A549 (cell line): ENCODE data around the gene SLC16A3. TPM values are rescaled to one million over a fixed set of nuclear protein-coding genes. Genes with fewer than 3 reads are reported as not detected.

Experiments
- ATAC-seq, 2 experiments: fragments of 200-7000 bp in 1 of 2; fragments of >200 bp in 1 of 2; cut with Nextera tagmentation in 1 of 2; cut with Tn5 transposase in 1 of 2; 3 replicates each; pipeline versions ENCODE4 v1.8.0 to v1.9.1; 2018 to 2020; ENCODE audit warnings: mild to moderate bottlenecking in 1 of 2, moderate library complexity in 1 of 2
- CTCF ChIA-PET: fragments of 300-600 bp; sonication (Branson Sonifier 250); formaldehyde crosslinking; extraction: SDS; loops from one replicate; lab custom pipeline; 2021; ENCODE audit warnings: antibody characterized with exemption, inconsistent platforms; lab: Yijun Ruan, JAX
- POLR2A ChIA-PET: fragments of 350-600 bp; formaldehyde crosslinking; extraction: SDS; loops from one replicate; lab custom pipeline; 2021; ENCODE audit warnings: antibody characterized with exemption, inconsistent platforms; lab: Yijun Ruan, JAX
- DNase-seq, 2 experiments: peaks; one replicate each; pipeline versions ENCODE4 v3.0.0 to v3.0.0-alpha.2; 2011 to 2016; ENCODE audit warnings: low read depth in 1 of 2, low spot score in 1 of 2
- FAIRE-seq: peaks from 2 replicates; lab custom pipeline; 2011; peaks lifted over from hg19 to GRCh38; lab: Jason Lieb, UNC
- H3K27ac ChIP-seq, 2 experiments: fragments of >200 bp; sonication (Bioruptor Twin); formaldehyde crosslinking; 3 replicates each; pipeline ENCODE4 v1.5.1; 2016 to 2017
- H3K4me1 ChIP-seq: fragments of >200 bp; sonication (Bioruptor Twin); formaldehyde crosslinking; 3 replicates; pipeline ENCODE4 v1.6.1; 2016
- H3K4me2 ChIP-seq: fragments of >200 bp; sonication (Bioruptor Twin); formaldehyde crosslinking; 3 replicates; pipeline ENCODE4 v1.6.1; 2016
- H3K4me3 ChIP-seq: fragments of >200 bp; sonication (Bioruptor Twin); formaldehyde crosslinking; 3 replicates; pipeline ENCODE4 v1.5.1; 2016
- H3K9me3 ChIP-seq: fragments of >200 bp; sonication (Bioruptor Twin); formaldehyde crosslinking; 3 replicates; pipeline ENCODE4 v1.6.1; 2016
- CBX2 ChIP-seq: fragments of 200-600 bp; sonication (generic); IDR thresholded peaks from 2 replicates; pipeline ENCODE4 v1.6.1; 2016; ENCODE audit warnings: low read depth, mild to moderate bottlenecking, borderline replicate concordance
- CBX8 ChIP-seq: fragments of 200-600 bp; sonication (generic); IDR thresholded peaks from 2 replicates; pipeline ENCODE4 v1.6.1; 2016
- CHD4 ChIP-seq: fragments of 200-600 bp; sonication (generic); IDR thresholded peaks from 2 replicates; pipeline ENCODE4 v1.6.1; 2016; ENCODE audit warnings: antibody characterized with exemption, mild to moderate bottlenecking, borderline replicate concordance
- EHF ChIP-seq: fragments of 250-450 bp; sonication (Bioruptor Pico); IDR thresholded peaks from 2 replicates; pipeline ENCODE4 v1.5.0; 2020; ENCODE audit warnings: mild to moderate bottlenecking
- EHMT2 ChIP-seq: fragments of 200-600 bp; sonication (generic); IDR thresholded peaks from 2 replicates; pipeline ENCODE4 v1.6.1; 2016; ENCODE audit warnings: antibody characterized with exemption, low read depth, mild to moderate bottlenecking, moderate library complexity
- GATA3 ChIP-seq: IDR thresholded peaks from 2 replicates; pipeline ENCODE4 v1.6.1; 2012; ENCODE audit warnings: borderline replicate concordance
- JUN ChIP-seq, 2 experiments: fragments of >200 bp; sonication (Bioruptor Twin); formaldehyde crosslinking; IDR thresholded peaks; 2 replicates in 1 of 2; 3 replicates in 1 of 2; pipeline ENCODE4 v1.6.1; 2016 to 2017
- MAFK ChIP-seq: fragments of 450-650 bp; IDR thresholded peaks from 2 replicates; pipeline ENCODE4 v1.6.1; 2014; ENCODE audit not compliant: partially characterized antibody
- MAZ ChIP-seq: fragments of 150-350 bp; IDR thresholded peaks from 2 replicates; pipeline ENCODE4 v1.6.1; 2014; ENCODE audit warnings: antibody characterized with exemption, low read depth, low read length, borderline replicate concordance
- MYC ChIP-seq: IDR thresholded peaks from 2 replicates; pipeline ENCODE4 v1.6.1; 2012; ENCODE audit warnings: mild to moderate bottlenecking, inconsistent platforms, low read length, improper control_type of control experiment, borderline replicate concordance
- NR3C1 ChIP-seq: fragments of >200 bp; sonication (Bioruptor Twin); formaldehyde crosslinking; IDR thresholded peaks from 3 replicates; pipeline ENCODE4 v1.6.1; 2017
- POLR2A ChIP-seq: IDR thresholded peaks from 2 replicates; pipeline ENCODE4 v1.6.1; 2012; ENCODE audit warnings: mild to moderate bottlenecking, low read length
- POLR2AphosphoS2 ChIP-seq: conservative IDR thresholded peaks from 2 replicates; pipeline ENCODE4 v1.6.1; 2012; ENCODE audit warnings: low read length, improper control_type of control experiment, inconsistent platforms
- RAD21 ChIP-seq, 2 experiments: fragments of >200 bp in 1 of 2; sonication (Bioruptor Twin) in 1 of 2; formaldehyde crosslinking in 1 of 2; IDR thresholded peaks in 1 of 2; conservative IDR thresholded peaks in 1 of 2; 2 replicates in 1 of 2; 3 replicates in 1 of 2; pipeline ENCODE4 v1.6.1; 2012 to 2018; ENCODE audit warnings: inconsistent platforms in 1 of 2
- RCOR1 ChIP-seq: fragments of 150-350 bp; IDR thresholded peaks from 2 replicates; pipeline ENCODE4 v1.6.1; 2014; ENCODE audit warnings: antibody characterized with exemption, low read length, low read depth
- RFX5 ChIP-seq: fragments of 450-650 bp; IDR thresholded peaks from 2 replicates; pipeline ENCODE4 v1.7.1; 2014; ENCODE audit warnings: antibody characterized with exemption, mild to moderate bottlenecking, moderate library complexity
- SMC3 ChIP-seq: fragments of >200 bp; sonication (Bioruptor Twin); formaldehyde crosslinking; IDR thresholded peaks from 3 replicates; pipeline ENCODE4 v1.6.1; 2018; ENCODE audit warnings: inconsistent platforms
- ZNF302 ChIP-seq: fragments of 250-450 bp; sonication (Bioruptor Pico); IDR thresholded peaks from 2 replicates; pipeline ENCODE4 v1.9.0; 2021; ENCODE audit warnings: inconsistent platforms, mild to moderate bottlenecking, moderate library complexity
- WGBS: methylation state at CpG from one replicate; pipeline ENCODE4 v1.1.6; 2017; ENCODE audit errors: missing lambda C conversion rate; 5-methylcytosine and 5-hydroxymethylcytosine counted together
- polyA plus RNA-seq, 4 experiments: library from polyadenylated mRNA; depleted of rRNA in 3 of 4; stranded (reverse); fragments of >200 nt; fragmentation: RNase III in 1 of 4; extraction: RNeasy Plus Mini Kit Qiagen cat#74134 plus additional on column Dnase treatment in 1 of 4; gene quantifications; 2 replicates in 3 of 4; 3 replicates in 1 of 4; pipeline ENCODE4 v1.2.3, GENCODE V29; 2011 to 2017
- TF ChIP-seq, protein P1 (sequence below): fragments of 150-350 bp; IDR thresholded peaks from 2 replicates; pipeline ENCODE4 v1.6.1; 2014; ENCODE audit warnings: low read depth, mild to moderate bottlenecking, low read length
- TF ChIP-seq, protein P2 (sequence below): IDR thresholded peaks from 2 replicates; pipeline ENCODE4 v1.6.1; 2012
- TF ChIP-seq, protein P3 (sequence below): fragments of 450-650 bp; IDR thresholded peaks from 2 replicates; pipeline ENCODE4 v1.6.1; 2014; ENCODE audit warnings: antibody characterized with exemption

The SLC16A3 gene
- polyA plus RNA-seq, 2 of the 4 experiments (the other 2 are of a cell fraction): 28.6 to 90.9 TPM

DNA sequence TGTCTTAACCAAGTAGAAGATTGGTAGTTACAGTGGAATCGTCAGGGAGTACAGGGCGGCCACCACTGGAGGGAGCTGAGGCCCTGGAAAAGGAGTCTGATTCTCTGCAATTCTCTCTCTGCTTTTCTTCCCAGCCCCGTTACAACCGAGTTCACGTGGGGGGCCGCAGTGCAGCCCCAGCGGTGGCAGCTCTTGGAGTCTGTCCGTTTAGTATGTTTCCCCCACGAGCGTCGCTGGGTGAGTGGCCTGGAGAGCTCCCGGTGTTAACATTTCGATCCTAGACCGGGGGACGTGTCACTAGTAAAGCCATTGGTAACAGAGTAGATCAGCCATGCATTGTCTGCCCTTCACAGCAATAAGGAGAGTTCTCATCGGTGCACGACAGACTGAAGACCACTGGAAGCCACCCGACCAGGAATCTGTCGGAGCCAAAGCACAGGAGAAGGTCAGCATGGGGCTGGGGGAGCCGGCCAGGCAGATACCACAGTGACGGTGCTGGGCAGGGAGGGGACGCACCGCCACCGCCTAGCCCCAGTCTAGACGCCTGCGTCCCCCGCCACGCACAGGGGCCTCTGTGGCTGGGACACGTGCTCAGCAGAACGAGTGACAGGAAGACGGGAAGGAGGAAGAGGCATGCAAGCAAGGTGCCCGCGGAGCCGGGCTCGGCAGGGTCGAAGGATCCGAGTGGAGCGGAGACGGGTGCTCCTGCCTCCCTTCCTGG, 15.7 kb downstream of the SLC16A3 start (continued):
- TF ChIP-seq RAD21 (conservative IDR thresholded peaks at IDR 0.05 in 1 of 2, IDR thresholded peaks at IDR 0.05 in 1 of 2): peak; percentile 87 to 89
- 0 out of 5 replicates have a peak, but pooled peaks of 1 of the 2 experiments have one; percentile 21 for TF ChIP-seq JUN (IDR thresholded peaks at IDR 0.05)
- no peak; the same call in 1 of the 2 replicates for TF ChIP-seq GATA3
- TF ChIP-seq, protein P1, sequence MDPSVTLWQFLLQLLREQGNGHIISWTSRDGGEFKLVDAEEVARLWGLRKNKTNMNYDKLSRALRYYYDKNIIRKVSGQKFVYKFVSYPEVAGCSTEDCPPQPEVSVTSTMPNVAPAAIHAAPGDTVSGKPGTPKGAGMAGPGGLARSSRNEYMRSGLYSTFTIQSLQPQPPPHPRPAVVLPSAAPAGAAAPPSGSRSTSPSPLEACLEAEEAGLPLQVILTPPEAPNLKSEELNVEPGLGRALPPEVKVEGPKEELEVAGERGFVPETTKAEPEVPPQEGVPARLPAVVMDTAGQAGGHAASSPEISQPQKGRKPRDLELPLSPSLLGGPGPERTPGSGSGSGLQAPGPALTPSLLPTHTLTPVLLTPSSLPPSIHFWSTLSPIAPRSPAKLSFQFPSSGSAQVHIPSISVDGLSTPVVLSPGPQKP: no peak
- no peak for TF ChIP-seq ZNF302
- no peak for TF ChIP-seq MAZ
- no peak for TF ChIP-seq CHD4
- no peak for TF ChIP-seq POLR2A
- TF ChIP-seq MAFK: no peak

DNA sequence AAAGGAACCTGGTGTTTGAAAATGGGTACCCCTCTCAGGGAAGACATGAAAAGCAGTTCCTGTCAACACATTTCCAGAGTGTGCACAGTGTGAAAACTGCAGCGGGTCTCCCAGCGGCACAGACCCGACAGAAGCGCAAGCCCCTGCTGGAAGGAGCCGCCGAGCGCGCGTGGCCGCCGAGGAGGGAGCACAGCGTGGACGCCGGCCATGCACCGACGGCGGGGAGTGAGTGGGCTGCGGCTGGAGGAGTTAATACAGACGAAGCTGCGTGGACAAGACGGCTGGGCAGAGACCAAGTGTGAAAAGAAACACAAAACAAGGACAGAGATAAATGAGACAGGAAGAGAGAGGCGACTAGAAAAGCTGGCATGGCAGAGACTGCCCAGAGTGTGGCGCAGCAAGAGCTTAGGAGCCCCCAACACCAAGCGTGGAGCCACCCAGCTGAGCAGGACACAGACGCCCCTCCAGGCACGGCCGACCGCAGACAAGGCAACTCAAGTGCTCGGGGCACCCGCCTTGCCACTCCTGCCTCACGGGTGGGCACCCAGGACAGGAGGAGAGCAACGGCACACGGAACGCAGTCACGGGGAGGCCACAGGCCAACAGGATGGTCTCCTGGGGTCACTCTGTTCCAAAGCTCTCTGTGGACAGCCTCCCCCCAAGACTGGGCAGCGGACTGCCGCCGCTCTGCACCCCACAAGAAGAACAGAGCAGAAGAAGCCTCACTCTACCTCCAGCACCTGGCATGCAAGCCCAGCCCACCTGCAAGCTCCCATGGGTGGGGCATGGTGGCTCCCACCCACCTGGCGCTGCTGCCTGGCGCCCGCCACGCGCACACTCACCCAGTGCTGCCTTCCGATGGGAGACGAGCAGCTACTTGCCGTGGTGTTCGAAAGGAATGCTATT, 16.5 kb downstream of the SLC16A3 start:
- CTCF ChIA-PET: interaction anchor here (0.7 to 17.6 kb wide), 23 partner anchors 10 to 215 kb away, joined by 3 to 289 read pairs (median 5); partner anchors contain the start of genes CCDC57, CD7, RAC3 and SECTM1
- peaks cover 83% of the 10 kb centered on the region for H3K4me1 ChIP-seq

DNA sequence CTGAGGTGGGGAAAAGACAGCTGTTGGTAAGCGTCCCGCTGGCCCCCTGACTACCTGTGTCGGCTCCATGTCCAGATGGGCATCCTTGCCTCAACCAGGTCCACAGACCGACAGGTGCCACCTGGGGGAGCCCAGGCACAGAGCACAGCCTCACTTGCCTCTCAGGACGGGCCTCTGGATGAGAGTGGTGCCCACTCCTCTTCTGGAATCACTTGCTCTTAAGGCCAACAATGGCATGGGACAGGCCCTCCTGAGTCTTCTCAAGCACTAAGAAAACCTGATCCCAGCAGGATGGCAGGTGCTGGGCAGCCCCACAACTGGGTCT, 17.2 kb downstream of the SLC16A3 start:
- peak overlapping the region; percentile 58; the same call in 2 of the 3 replicates for H3K4me2 ChIP-seq
- peaks cover 77% of the 10 kb centered on the region for H3K4me1 ChIP-seq
- TF ChIP-seq, protein P2, sequence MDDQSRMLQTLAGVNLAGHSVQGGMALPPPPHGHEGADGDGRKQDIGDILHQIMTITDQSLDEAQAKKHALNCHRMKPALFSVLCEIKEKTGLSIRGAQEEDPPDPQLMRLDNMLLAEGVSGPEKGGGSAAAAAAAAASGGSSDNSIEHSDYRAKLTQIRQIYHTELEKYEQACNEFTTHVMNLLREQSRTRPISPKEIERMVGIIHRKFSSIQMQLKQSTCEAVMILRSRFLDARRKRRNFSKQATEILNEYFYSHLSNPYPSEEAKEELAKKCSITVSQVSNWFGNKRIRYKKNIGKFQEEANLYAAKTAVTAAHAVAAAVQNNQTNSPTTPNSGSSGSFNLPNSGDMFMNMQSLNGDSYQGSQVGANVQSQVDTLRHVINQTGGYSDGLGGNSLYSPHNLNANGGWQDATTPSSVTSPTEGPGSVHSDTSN: no peak
- TF ChIP-seq RFX5 (no peak), GATA3 (no peak), RAD21 (conservative IDR thresholded peaks at IDR 0.05 in 1 of 2, IDR thresholded peaks at IDR 0.05 in 1 of 2) (no peak), CBX2 (no peak), CHD4 (no peak), SMC3 (no peak), RCOR1 (no peak), EHMT2 (no peak), EHF (no peak), MYC (no peak), CBX8 (no peak), NR3C1 (no peak)
- TF ChIP-seq, protein P3, sequence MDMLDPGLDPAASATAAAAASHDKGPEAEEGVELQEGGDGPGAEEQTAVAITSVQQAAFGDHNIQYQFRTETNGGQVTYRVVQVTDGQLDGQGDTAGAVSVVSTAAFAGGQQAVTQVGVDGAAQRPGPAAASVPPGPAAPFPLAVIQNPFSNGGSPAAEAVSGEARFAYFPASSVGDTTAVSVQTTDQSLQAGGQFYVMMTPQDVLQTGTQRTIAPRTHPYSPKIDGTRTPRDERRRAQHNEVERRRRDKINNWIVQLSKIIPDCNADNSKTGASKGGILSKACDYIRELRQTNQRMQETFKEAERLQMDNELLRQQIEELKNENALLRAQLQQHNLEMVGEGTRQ: no peak
- ChIA-PET CTCF (interaction anchor here (0.8 to 17.6 kb wide), 12 partner anchors 10 to 215 kb away, joined by 3 to 289 read pairs (median 8); partner anchors contain the start of genes CCDC57, RAC3 and SECTM1), POLR2A (interaction anchor here (1.1 to 2.2 kb wide), 3 partner anchors 22 to 43 kb away, joined by 3 to 7 read pairs (median 3); partner anchors contain the start of gene CSNK1D)
- H3K27ac ChIP-seq: peak overlapping the region; percentile 72 to 85
- FAIRE-seq (no peak), DNase-seq (no peak), ATAC-seq (no peak)
- WGBS: 100% methylated on average over 4 of the region's 5 CpGs
- no peak overlapping the region for H3K4me3 ChIP-seq
- no peaks in the 10 kb centered on the region for H3K9me3 ChIP-seq

More for the DNA sequence above, 16.5 kb downstream of the SLC16A3 start:
- no peak for ATAC-seq
- no peak for FAIRE-seq
- 94% methylated on average over 47 of the region's 47 CpGs for WGBS
- TF ChIP-seq NR3C1 (no peak), POLR2AphosphoS2 (peak; percentile 47; the same call in 1 of the 2 replicates)
- no peaks in the 10 kb centered on the region for H3K9me3 ChIP-seq
- no peak for DNase-seq
- no peak overlapping the region for H3K4me3 ChIP-seq
- H3K27ac ChIP-seq: peak overlapping the region; percentile 72 to 85; a peak in 5 of 6 replicates
- no peak overlapping the region for H3K4me2 ChIP-seq
- POLR2A ChIA-PET: interaction anchor here (0.7 to 2.2 kb wide), 4 partner anchors 22 to 43 kb away, joined by 3 to 7 read pairs (median 3); partner anchors contain the start of gene CSNK1D
